Measurements from ENCODE around the gene MT1A. TPM values are rescaled to one million over a fixed set of nuclear protein-coding genes. Genes with fewer than 3 reads are reported as not detected.

The MT1A gene
- polyA plus RNA-seq, 3 donors from 2014 or later = not detected

GRCh38 chr16:56643080-56643778 lies 4.8 kb downstream of the MT1A start:
- H3K27me3 Mint-ChIP-seq (ENCODE audit: low read depth in 3 of 3) = peaks cover 6 to 19% (median 10%) of the 10 kb centered on the region in 3 donors
- H3K27ac Mint-ChIP-seq = peak overlapping the region in 5 of 6 donors; percentile 1 to 65 (median 37)
- peak overlapping the region; percentile 64 to 82 (median 77) for H3K4me3 Mint-ChIP-seq
- H3K36me3 Mint-ChIP-seq = no peaks in the 10 kb centered on the region
- H3K9me3 Mint-ChIP-seq = no peaks in the 10 kb centered on the region
- peaks cover 20 to 21% of the 10 kb centered on the region in 2 donors for H3K4me1 Mint-ChIP-seq
- peak; percentile 55 to 71 (median 69) for DNase-seq

DNA sequence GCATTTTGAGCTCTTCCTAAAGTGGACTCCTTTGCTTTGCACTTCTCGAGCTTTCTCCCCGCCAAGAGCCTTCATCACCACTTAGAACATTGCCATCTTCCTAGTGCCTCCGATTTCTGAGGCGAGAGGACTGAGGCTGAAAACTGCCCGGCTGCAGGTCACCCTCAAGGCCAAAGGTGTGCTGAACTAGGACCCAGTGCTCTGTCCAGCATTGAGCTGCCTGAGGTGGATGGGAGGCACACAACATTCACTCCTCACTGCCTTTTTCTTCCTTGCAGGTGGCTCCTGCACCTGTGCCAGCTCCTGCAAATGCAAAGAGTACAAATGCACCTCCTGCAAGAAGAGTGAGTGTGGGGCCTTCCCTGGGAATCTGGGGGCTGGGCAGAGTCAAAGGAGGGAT lies 5.4 kb downstream of the MT1A start:
- no peaks in the 10 kb centered on the region for H3K36me3 Mint-ChIP-seq
- peaks cover 6 to 16% (median 10%) of the 10 kb centered on the region in 3 donors for H3K27me3 Mint-ChIP-seq (ENCODE audit: low read depth in 3 of 3)
- peaks cover 19 to 20% of the 10 kb centered on the region in 2 donors for H3K4me1 Mint-ChIP-seq
- DNase-seq = no peak
- no peaks in the 10 kb centered on the region for H3K9me3 Mint-ChIP-seq
- peak overlapping the region; percentile 64 to 82 (median 77) for H3K4me3 Mint-ChIP-seq
- H3K27ac Mint-ChIP-seq = peak overlapping the region in 4 of 6 donors; percentile 1 to 55 (median 42)

DNA sequence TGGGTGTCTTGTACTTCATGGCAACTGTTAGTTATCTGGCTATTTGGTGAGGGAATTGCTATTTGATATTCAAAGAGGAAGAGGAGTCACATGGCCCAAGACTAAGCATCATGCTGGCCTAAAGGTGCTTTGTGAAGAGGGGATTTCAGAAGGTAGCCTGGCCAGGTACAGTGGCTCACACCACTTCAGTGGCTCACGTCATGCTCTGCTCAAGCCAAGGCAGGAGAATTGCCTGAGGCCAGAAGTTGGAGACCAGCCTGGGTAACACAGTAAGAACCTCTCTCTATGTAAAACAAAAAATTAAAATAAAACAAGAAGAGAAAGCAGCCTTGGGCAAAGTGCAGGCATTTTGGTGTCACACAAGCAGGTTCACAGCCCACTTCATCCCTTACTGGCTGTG lies 6.8 kb downstream of the MT1A start:
- DNase-seq = no peak
- Mint-ChIP-seq H3K36me3 (no peaks in the 10 kb centered on the region), H3K9me3 (no peaks in the 10 kb centered on the region), H3K27me3 (ENCODE audit: low read depth in 3 of 3) (peaks cover 5 to 12% (median 6%) of the 10 kb centered on the region in 3 donors), H3K4me1 (peaks cover 19 to 20% of the 10 kb centered on the region in 2 donors), H3K4me3 (no peak overlapping the region), H3K27ac (no peak overlapping the region)

DNA sequence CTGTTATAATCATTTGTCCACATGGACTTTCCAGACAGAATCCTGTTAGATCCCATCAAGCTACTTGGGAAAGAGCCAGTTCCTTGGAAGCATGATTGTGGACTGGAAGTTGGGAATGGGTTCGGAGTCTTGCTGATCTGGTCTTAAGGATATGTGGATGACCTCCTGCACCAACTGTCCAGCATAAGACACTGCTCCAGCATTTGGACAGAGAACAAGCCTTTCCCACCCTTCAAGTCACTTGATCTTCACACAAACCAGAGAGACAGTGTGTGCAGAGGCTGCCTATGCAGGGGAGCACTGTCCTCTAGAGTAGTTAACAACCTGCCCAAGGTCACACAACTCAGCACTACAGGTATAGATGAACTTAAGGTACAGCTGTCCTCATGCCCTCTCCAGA lies 7.4 kb downstream of the MT1A start:
- no peak overlapping the region for H3K4me3 Mint-ChIP-seq

GRCh38 chr16:56647641-56648431 lies 9.4 kb downstream of the MT1A start:
- H3K27me3 Mint-ChIP-seq (ENCODE audit: low read depth in 3 of 3) = peaks cover 3 to 12% (median 6%) of the 10 kb centered on the region in 3 donors
- H3K36me3 Mint-ChIP-seq = no peaks in the 10 kb centered on the region
- H3K27ac Mint-ChIP-seq = no peak overlapping the region
- no peak for DNase-seq
- H3K4me1 Mint-ChIP-seq = peaks cover 14% of the 10 kb centered on the region in 2 donors
- no peak overlapping the region for H3K4me3 Mint-ChIP-seq
- no peaks in the 10 kb centered on the region for H3K9me3 Mint-ChIP-seq

More for the DNA sequence above, 7.4 kb downstream of the MT1A start:
- no peak for DNase-seq
- Mint-ChIP-seq H3K27ac (no peak overlapping the region), H3K9me3 (no peaks in the 10 kb centered on the region), H3K27me3 (ENCODE audit: low read depth in 3 of 3) (peaks cover 5 to 12% (median 6%) of the 10 kb centered on the region in 3 donors), H3K36me3 (no peaks in the 10 kb centered on the region), H3K4me1 (peaks cover 19 to 20% of the 10 kb centered on the region in 2 donors)

- no peak overlapping the region for H3K4me3 Mint-ChIP-seq
- H3K4me1 Mint-ChIP-seq = peaks cover under 1% of the 10 kb centered on the region in 2 donors
- H3K9me3 Mint-ChIP-seq = no peaks in the 10 kb centered on the region
- no peaks in the 10 kb centered on the region for H3K36me3 Mint-ChIP-seq
- no peak for DNase-seq
- H3K27me3 Mint-ChIP-seq (ENCODE audit: low read depth in 3 of 3) = peaks cover 3 to 10% (median 5%) of the 10 kb centered on the region in 3 donors
- no peak overlapping the region for H3K27ac Mint-ChIP-seq
These were observed 10.8 kb downstream of the MT1A start for GRCh38 chr16:56649271-56649670.

- Mint-ChIP-seq H3K4me3 (no peak overlapping the region), H3K36me3 (no peaks in the 10 kb centered on the region), H3K4me1 (no peaks in the 10 kb centered on the region), H3K27me3 (ENCODE audit: low read depth in 3 of 3) (peaks cover 2 to 8% (median 3%) of the 10 kb centered on the region in 3 donors), H3K27ac (no peak overlapping the region), H3K9me3 (no peaks in the 10 kb centered on the region)
- no peak for DNase-seq
These were observed 11.4 kb downstream of the MT1A start for GRCh38 chr16:56649820-56650219.

- Mint-ChIP-seq H3K4me1 (no peaks in the 10 kb centered on the region), H3K36me3 (no peaks in the 10 kb centered on the region), H3K27me3 (ENCODE audit: low read depth in 3 of 3) (peaks cover 2 to 6% (median 3%) of the 10 kb centered on the region in 3 donors), H3K4me3 (no peak within 1 kb of the TSS), H3K27ac (no peak within 1 kb of the TSS), H3K9me3 (no peaks in the 10 kb centered on the region)
- DNase-seq = no peak
These were observed 13.1 kb downstream of the MT1A start, which contains the start of gene MT1B for GRCh38 chr16:56651586-56651985. Gene MT1B (plus strand): TSS chr16:56651886. CDS start chr16:56651954, 68 bp downstream.

DNA sequence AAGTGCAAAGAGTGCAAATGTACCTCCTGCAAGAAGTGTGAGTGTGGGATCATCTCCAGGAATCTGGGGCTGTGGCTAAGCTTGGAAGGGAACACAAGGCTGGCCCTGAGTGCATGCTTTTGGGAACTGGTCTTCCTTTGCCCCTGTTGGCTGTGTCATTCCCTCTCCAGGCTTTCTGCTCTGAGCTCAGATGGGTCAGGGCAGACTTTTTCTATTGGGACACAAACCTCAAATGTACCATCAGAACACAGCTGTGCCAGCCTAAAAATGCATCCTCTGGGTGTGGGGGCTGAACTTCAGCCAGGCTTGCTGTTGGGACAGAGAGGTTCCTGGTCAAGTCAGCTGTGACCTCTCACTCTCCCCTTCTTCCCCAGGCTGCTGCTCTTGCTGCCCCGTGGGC lies 14.1 kb downstream of the MT1A start:
- Mint-ChIP-seq H3K4me1 (peaks cover 4 to 5% of the 10 kb centered on the region in 2 donors), H3K27ac (no peak overlapping the region), H3K4me3 (no peak overlapping the region), H3K36me3 (no peaks in the 10 kb centered on the region), H3K27me3 (ENCODE audit: low read depth in 3 of 3) (peaks cover 2 to 6% (median 6%) of the 10 kb centered on the region in 3 donors), H3K9me3 (no peaks in the 10 kb centered on the region)
- DNase-seq = no peak

GRCh38 chr16:56653218-56653617 lies 14.8 kb downstream of the MT1A start:
- peaks cover 8 to 11% of the 10 kb centered on the region in 2 donors for H3K4me1 Mint-ChIP-seq
- no peak for DNase-seq
- no peak overlapping the region for H3K4me3 Mint-ChIP-seq
- no peaks in the 10 kb centered on the region for H3K36me3 Mint-ChIP-seq
- no peak overlapping the region for H3K27ac Mint-ChIP-seq
- peaks cover 2 to 10% (median 2%) of the 10 kb centered on the region in 3 donors for H3K27me3 Mint-ChIP-seq (ENCODE audit: low read depth in 3 of 3)
- H3K9me3 Mint-ChIP-seq = no peaks in the 10 kb centered on the region

DNA sequence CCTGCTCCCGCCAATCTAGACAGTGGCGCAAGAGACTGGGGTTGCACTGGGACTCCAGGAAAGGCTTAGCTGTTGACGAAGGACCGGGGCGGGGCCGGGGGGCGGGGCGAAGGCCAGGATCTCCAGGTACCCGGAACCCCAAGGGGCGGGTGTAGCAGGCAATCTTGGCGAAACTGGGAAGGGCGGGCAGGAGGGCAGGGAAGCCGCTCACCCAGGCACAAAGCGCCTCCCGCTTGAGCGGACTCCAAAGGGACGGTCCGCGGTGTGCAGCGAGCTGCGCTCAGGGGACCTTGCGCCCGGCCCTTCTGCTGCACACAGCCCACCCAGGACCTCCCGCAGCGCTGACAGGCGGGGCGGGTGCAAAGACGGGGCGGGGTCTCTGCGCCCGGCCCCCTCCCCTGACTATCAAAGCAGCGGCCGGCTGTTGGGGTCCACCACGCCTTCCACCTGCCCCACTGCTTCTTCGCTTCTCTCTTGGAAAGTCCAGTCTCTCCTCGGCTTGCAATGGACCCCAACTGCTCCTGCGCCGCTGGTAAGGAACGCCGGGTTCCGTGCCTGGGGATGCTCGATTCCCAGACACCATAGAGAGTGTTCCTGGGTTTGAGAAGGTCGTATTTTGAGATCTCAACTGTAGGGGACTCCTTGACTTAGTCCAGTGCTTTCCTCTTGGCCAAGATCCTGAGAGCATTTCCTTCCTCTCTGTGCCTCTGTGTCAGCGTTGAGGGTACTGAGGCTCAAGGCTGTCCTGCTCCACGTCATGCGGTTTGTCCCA lies 19.3 kb downstream of the MT1A start, which contains the start of gene MT1F:
Gene MT1F, plus strand, starts transcription at position 405 of the 772 bp plus-strand sequence. Its CDS starts 100 bp downstream, at position 505.
- peak within 1 kb of the TSS; percentile 95 to 98 (median 97) for H3K4me3 Mint-ChIP-seq
- peaks cover 8 to 15% (median 13%) of the 10 kb centered on the region in 3 donors for H3K27me3 Mint-ChIP-seq (ENCODE audit: low read depth in 3 of 3)
- peak; percentile 35 to 56 (median 54) for DNase-seq
- H3K36me3 Mint-ChIP-seq = peaks cover 4 to 13% (median 6%) of the 10 kb centered on the region in 3 donors
- H3K9me3 Mint-ChIP-seq = no peaks in the 10 kb centered on the region
- peaks cover 17 to 21% of the 10 kb centered on the region in 2 donors for H3K4me1 Mint-ChIP-seq
- H3K27ac Mint-ChIP-seq = peak within 1 kb of the TSS; percentile 85 to 93 (median 90)

- H3K9me3 Mint-ChIP-seq = no peaks in the 10 kb centered on the region
- H3K27ac Mint-ChIP-seq = peak overlapping the region in 5 of 6 donors; percentile 79 to 91 (median 85)
- peak overlapping the region; percentile 95 to 98 (median 97) for H3K4me3 Mint-ChIP-seq
- H3K4me1 Mint-ChIP-seq = peaks cover 17 to 23% of the 10 kb centered on the region in 2 donors
- peaks cover 8 to 15% (median 13%) of the 10 kb centered on the region in 3 donors for H3K27me3 Mint-ChIP-seq (ENCODE audit: low read depth in 3 of 3)
- no peak for DNase-seq
- H3K36me3 Mint-ChIP-seq = peaks cover 4 to 13% (median 6%) of the 10 kb centered on the region in 3 donors
These were observed 19.9 kb downstream of the MT1A start for GRCh38 chr16:56658327-56658875.

Data from immature natural killer cell (primary cell).